ENCODE results near the gene MVD. TPM values are rescaled to one million over a fixed set of nuclear protein-coding genes. Genes with fewer than 3 reads are reported as not detected.

The MVD gene
- polyA plus RNA-seq, 3 donors = 9.0 to 17.9 (median 12.2) TPM

DNA sequence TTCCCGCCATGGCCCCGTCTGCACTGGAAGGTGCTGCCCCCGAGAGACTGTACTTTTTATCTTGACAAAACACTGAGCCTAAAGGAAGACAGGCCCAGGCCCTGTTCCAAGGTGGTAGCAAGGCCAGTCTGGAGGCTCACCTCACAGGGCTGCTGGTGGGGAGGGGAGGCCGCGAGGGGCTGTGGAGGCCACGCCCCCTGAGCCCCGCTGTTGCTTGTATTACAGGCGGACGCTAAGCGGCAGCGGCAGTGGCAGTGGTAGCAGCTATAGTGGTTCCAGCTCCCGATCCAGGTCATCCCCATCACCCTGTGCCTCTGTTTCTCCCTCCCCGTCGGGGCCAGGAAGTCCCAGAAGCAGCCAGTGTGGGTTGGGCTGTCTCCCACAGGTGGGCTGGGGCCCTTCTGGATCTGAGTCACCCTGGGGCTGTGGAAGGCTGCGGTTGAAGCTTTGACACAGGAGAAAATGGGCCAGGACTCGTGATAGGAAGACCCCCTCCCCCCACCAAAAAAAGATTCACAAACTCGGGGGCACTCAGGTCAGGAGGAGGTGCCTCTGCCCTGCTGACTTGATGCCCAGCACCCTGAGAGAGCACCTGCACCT, 37.8 kb downstream of the MVD start:
- TF ChIP-seq, protein P1, sequence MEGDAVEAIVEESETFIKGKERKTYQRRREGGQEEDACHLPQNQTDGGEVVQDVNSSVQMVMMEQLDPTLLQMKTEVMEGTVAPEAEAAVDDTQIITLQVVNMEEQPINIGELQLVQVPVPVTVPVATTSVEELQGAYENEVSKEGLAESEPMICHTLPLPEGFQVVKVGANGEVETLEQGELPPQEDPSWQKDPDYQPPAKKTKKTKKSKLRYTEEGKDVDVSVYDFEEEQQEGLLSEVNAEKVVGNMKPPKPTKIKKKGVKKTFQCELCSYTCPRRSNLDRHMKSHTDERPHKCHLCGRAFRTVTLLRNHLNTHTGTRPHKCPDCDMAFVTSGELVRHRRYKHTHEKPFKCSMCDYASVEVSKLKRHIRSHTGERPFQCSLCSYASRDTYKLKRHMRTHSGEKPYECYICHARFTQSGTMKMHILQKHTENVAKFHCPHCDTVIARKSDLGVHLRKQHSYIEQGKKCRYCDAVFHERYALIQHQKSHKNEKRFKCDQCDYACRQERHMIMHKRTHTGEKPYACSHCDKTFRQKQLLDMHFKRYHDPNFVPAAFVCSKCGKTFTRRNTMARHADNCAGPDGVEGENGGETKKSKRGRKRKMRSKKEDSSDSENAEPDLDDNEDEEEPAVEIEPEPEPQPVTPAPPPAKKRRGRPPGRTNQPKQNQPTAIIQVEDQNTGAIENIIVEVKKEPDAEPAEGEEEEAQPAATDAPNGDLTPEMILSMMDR (IDR thresholded peaks at IDR 0.05) = no peak
- intact Hi-C loops (cut with micrococcal nuclease) = no loop called here
- Histone ChIP-seq H3K9ac (ENCODE audit: insufficient read depth, low read length, poor library complexity, severe bottlenecking) (no peak overlapping the region), H3K9me3 (replicated peaks in 1 of 2; ENCODE audit: control insufficient read depth in 1 of 2, insufficient read depth in 1 of 2, low read length in 2 of 2) (no peaks in the 10 kb centered on the region), H4K20me1 (ENCODE audit: insufficient read depth, low read length) (peaks cover 20% of the 10 kb centered on the region), H3K4me2 (replicated peaks; ENCODE audit: extremely low read depth, low read length, poor library complexity, severe bottlenecking) (no peak overlapping the region), H3K4me3 (replicated peaks in 1 of 3; ENCODE audit: low read depth in 2 of 3, low read length in 3 of 3) (no peak overlapping the region), H3K36me3 (replicated peaks in 1 of 2; ENCODE audit: control insufficient read depth in 1 of 2, insufficient read depth in 2 of 2, low read length in 2 of 2) (peaks cover 68 to 88% of the 10 kb centered on the region in 2 donors), H3K79me2 (ENCODE audit: insufficient read depth, low read length) (no peaks in the 10 kb centered on the region), H3K27ac (ENCODE audit: low read depth in 1 of 2, low read length in 2 of 2) (no peak overlapping the region), H3K27me3 (ENCODE audit: control insufficient read depth in 2 of 2, insufficient read depth in 2 of 2, low read length in 2 of 2) (no peaks in the 10 kb centered on the region), H2AFZ (ENCODE audit: insufficient read depth, low read depth, low read length, poor library complexity, severe bottlenecking) (no peak overlapping the region), H3K4me1 (ENCODE audit: control insufficient read depth in 1 of 2, insufficient read depth in 2 of 2, low read length in 2 of 2) (no peaks in the 10 kb centered on the region)
- Mint-ChIP-seq H3K36me3 (peaks cover 76 to 97% of the 10 kb centered on the region in 2 donors), H3K4me3 (no peak overlapping the region), H3K9me3 (no peaks in the 10 kb centered on the region), H3K4me1 (no peaks in the 10 kb centered on the region), H3K27me3 (ENCODE audit: low read depth in 3 of 3) (peaks cover 0 to 6% (median 2%) of the 10 kb centered on the region in 3 donors), H3K27ac (no peak overlapping the region)
- no peak for DNase-seq
- 97% methylated on average over 7 of the region's 17 CpGs for WGBS (ENCODE audit: insufficient coverage)

DNA sequence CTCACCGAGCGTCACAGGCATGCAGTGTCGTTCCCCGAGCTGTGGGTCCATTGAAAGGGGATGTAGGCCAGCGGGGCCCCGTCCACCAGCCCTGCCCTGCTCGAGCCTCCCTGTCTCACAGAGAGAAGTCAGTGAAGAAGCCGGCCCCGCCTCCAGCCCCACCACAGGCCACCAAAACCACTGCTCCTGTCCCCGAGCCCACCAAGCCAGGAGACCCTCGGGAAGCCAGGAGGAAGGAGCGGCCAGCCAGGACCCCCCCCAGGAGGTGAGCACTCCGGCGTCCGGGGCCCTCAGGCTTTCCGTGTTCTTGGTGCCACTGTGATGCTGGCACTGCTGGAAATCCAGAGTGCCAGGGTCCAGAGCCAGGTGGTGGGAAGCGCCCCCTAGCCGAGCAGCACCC, 38.4 kb downstream of the MVD start:
- peaks cover 0 to 6% (median 2%) of the 10 kb centered on the region in 3 donors for H3K27me3 Mint-ChIP-seq (ENCODE audit: low read depth in 3 of 3)
- TF ChIP-seq, protein P1 (IDR thresholded peaks at IDR 0.05) = no peak
- Histone ChIP-seq H3K4me1 (ENCODE audit: control insufficient read depth in 1 of 2, insufficient read depth in 2 of 2, low read length in 2 of 2) (no peaks in the 10 kb centered on the region), H4K20me1 (ENCODE audit: insufficient read depth, low read length) (peaks cover 26% of the 10 kb centered on the region), H3K4me3 (replicated peaks in 1 of 3; ENCODE audit: low read depth in 2 of 3, low read length in 3 of 3) (no peak overlapping the region), H3K4me2 (replicated peaks; ENCODE audit: extremely low read depth, low read length, poor library complexity, severe bottlenecking) (no peak overlapping the region), H2AFZ (ENCODE audit: insufficient read depth, low read depth, low read length, poor library complexity, severe bottlenecking) (no peak overlapping the region), H3K27me3 (ENCODE audit: control insufficient read depth in 2 of 2, insufficient read depth in 2 of 2, low read length in 2 of 2) (no peaks in the 10 kb centered on the region), H3K27ac (ENCODE audit: low read depth in 1 of 2, low read length in 2 of 2) (no peak overlapping the region), H3K9ac (ENCODE audit: insufficient read depth, low read length, poor library complexity, severe bottlenecking) (no peak overlapping the region), H3K79me2 (ENCODE audit: insufficient read depth, low read length) (peaks cover 4% of the 10 kb centered on the region), H3K36me3 (replicated peaks in 1 of 2; ENCODE audit: control insufficient read depth in 1 of 2, insufficient read depth in 2 of 2, low read length in 2 of 2) (peaks cover 67 to 88% of the 10 kb centered on the region in 2 donors), H3K9me3 (replicated peaks in 1 of 2; ENCODE audit: control insufficient read depth in 1 of 2, insufficient read depth in 1 of 2, low read length in 2 of 2) (no peaks in the 10 kb centered on the region)
- H3K36me3 Mint-ChIP-seq = peaks cover 77 to 92% of the 10 kb centered on the region in 2 donors
- DNase-seq = no peak
- WGBS (ENCODE audit: insufficient coverage) = 96% methylated on average over 16 of the region's 18 CpGs
- H3K9me3 Mint-ChIP-seq = no peaks in the 10 kb centered on the region
- H3K27ac Mint-ChIP-seq = no peak overlapping the region
- no peak overlapping the region for H3K4me3 Mint-ChIP-seq
- H3K4me1 Mint-ChIP-seq = no peaks in the 10 kb centered on the region
- intact Hi-C loops (cut with micrococcal nuclease) = no loop called here

All from CD14-positive monocyte (primary cell).